HG03159 (cell line): Measurements from ENCODE around the gene KRTAP5-6.

Experiments used
- ATAC-seq: cut with Tn5 transposase; IDR thresholded peaks from one replicate; pipeline ENCODE4 v1.9.1; 2021; ENCODE audit warnings: mild to moderate bottlenecking, moderate library complexity; ENCODE audit not compliant: unreplicated experiment

The KRTAP5-6 gene

GRCh38 chr11:1701091-1701807 lies 4.3 kb downstream of the KRTAP5-6 start:
- ATAC-seq, result no peak

- ATAC-seq, result no peak
These were observed 5.5 kb downstream of the KRTAP5-6 start for GRCh38 chr11:1702506-1702905.

- no peak for ATAC-seq
These were observed 6.2 kb downstream of the KRTAP5-6 start for GRCh38 chr11:1703146-1703545.

- no peak for ATAC-seq
These were observed 8.4 kb downstream of the KRTAP5-6 start for GRCh38 chr11:1705126-1706052.

- ATAC-seq, result no peak
These were observed 9.8 kb downstream of the KRTAP5-6 start for GRCh38 chr11:1706634-1707400.

GRCh38 chr11:1707751-1708150 lies 10.8 kb downstream of the KRTAP5-6 start:
- no peak for ATAC-seq

GRCh38 chr11:1708716-1709115 lies 11.7 kb downstream of the KRTAP5-6 start:
- ATAC-seq, result no peak

GRCh38 chr11:1714908-1715885 lies 18.2 kb downstream of the KRTAP5-6 start:
- ATAC-seq, result no peak

GRCh38 chr11:1717745-1718144 lies 20.8 kb downstream of the KRTAP5-6 start:
- no peak for ATAC-seq

GRCh38 chr11:1718326-1718725 lies 21.3 kb downstream of the KRTAP5-6 start:
- ATAC-seq, result no peak

- no peak for ATAC-seq
These were observed 22.8 kb downstream of the KRTAP5-6 start for GRCh38 chr11:1719781-1720180.

GRCh38 chr11:1727096-1727690 lies 30.2 kb downstream of the KRTAP5-6 start:
- ATAC-seq, result no peak

- ATAC-seq, result no peak
These were observed 30.9 kb downstream of the KRTAP5-6 start for GRCh38 chr11:1727861-1728260.

- ATAC-seq, result no peak
These were observed 31.3 kb downstream of the KRTAP5-6 start for GRCh38 chr11:1728301-1728700.

GRCh38 chr11:1728931-1729691 lies 32.1 kb downstream of the KRTAP5-6 start:
- no peak for ATAC-seq

GRCh38 chr11:1729692-1730011 lies 32.7 kb downstream of the KRTAP5-6 start:
- no peak for ATAC-seq

GRCh38 chr11:1730059-1730629 lies 33.1 kb downstream of the KRTAP5-6 start:
- no peak for ATAC-seq

- ATAC-seq, result no peak
These were observed 34.6 kb downstream of the KRTAP5-6 start for GRCh38 chr11:1731451-1732059.
